KMS-11 (cell line): ENCODE data around the gene TRAF7.

Source experiments
- H2AFZ ChIP-seq: fragments of 200-600 bp; sonication (generic); 2 replicates; pipeline ENCODE4 v1.6.1; 2016; ENCODE audit warnings: antibody characterized with exemption, mixed run types, low read depth
- H3K27ac ChIP-seq: fragments of 200-600 bp; sonication (generic); 2 replicates; pipeline ENCODE4 v1.6.1; 2016; ENCODE audit warnings: mild to moderate bottlenecking, mixed run types
- H3K27me3 ChIP-seq: fragments of 200-600 bp; sonication (generic); 2 replicates; pipeline ENCODE4 v1.6.1; 2017; ENCODE audit warnings: mild to moderate bottlenecking, low read depth, mixed run types, moderate library complexity; ENCODE audit not compliant: insufficient read depth
- H3K36me3 ChIP-seq: fragments of 200-600 bp; sonication (generic); 2 replicates; pipeline ENCODE4 v1.6.1; 2017; ENCODE audit warnings: mild to moderate bottlenecking, mixed run types; ENCODE audit not compliant: insufficient read depth
- H3K4me1 ChIP-seq: fragments of 200-600 bp; sonication (generic); 2 replicates; pipeline ENCODE4 v1.6.1; 2016; ENCODE audit warnings: mild to moderate bottlenecking, low read depth, mixed run types; ENCODE audit not compliant: poor library complexity, severe bottlenecking
- H3K4me2 ChIP-seq: fragments of 200-600 bp; sonication (generic); 2 replicates; pipeline ENCODE4 v1.7.0; 2016; ENCODE audit warnings: mild to moderate bottlenecking, mixed run types
- H3K4me3 ChIP-seq: fragments of 200-600 bp; sonication (generic); IDR thresholded peaks from 2 replicates; pipeline ENCODE4 v1.6.1; 2017; ENCODE audit warnings: low read depth, low read length, mixed read lengths; ENCODE audit not compliant: insufficient read depth
- H3K79me2 ChIP-seq: fragments of 200-600 bp; sonication (generic); 2 replicates; pipeline ENCODE4 v1.6.1; 2016; ENCODE audit warnings: low read depth, mixed run types; ENCODE audit not compliant: insufficient read depth
- H3K9ac ChIP-seq: fragments of 200-600 bp; sonication (generic); 2 replicates; pipeline ENCODE4 v1.6.1; 2016; ENCODE audit warnings: mild to moderate bottlenecking, mixed run types
- H4K20me1 ChIP-seq: fragments of 200-600 bp; sonication (generic); 2 replicates; pipeline ENCODE4 v1.6.1; 2016; ENCODE audit warnings: mild to moderate bottlenecking, mixed run types; ENCODE audit not compliant: insufficient read depth
- CTCF ChIP-seq: fragments of 200-600 bp; sonication (generic); conservative IDR thresholded peaks from 2 replicates; pipeline ENCODE4 v1.6.1; 2017; ENCODE audit warnings: low read depth, mild to moderate bottlenecking, antibody characterized with exemption, low read length, moderate library complexity, mixed read lengths

The TRAF7 gene

GRCh38 chr16:2176047-2176446, 20.5 kb downstream of the TRAF7 start:
- H3K4me2 ChIP-seq, result no peak overlapping the region
- H3K36me3 ChIP-seq, result peaks cover 6% of the 10 kb centered on the region; the same call in 1 of the 2 replicates
- TF ChIP-seq CTCF, result no peak
- H3K9ac ChIP-seq, result no peak overlapping the region
- H3K4me3 ChIP-seq, result no peak overlapping the region
- H3K27ac ChIP-seq, result no peak overlapping the region
- no peaks in the 10 kb centered on the region for H3K4me1 ChIP-seq
- H4K20me1 ChIP-seq, result no peaks in the 10 kb centered on the region
- no peaks in the 10 kb centered on the region for H3K79me2 ChIP-seq
- H2AFZ ChIP-seq, result no peak overlapping the region
- H3K27me3 ChIP-seq, result no peaks in the 10 kb centered on the region

DNA sequence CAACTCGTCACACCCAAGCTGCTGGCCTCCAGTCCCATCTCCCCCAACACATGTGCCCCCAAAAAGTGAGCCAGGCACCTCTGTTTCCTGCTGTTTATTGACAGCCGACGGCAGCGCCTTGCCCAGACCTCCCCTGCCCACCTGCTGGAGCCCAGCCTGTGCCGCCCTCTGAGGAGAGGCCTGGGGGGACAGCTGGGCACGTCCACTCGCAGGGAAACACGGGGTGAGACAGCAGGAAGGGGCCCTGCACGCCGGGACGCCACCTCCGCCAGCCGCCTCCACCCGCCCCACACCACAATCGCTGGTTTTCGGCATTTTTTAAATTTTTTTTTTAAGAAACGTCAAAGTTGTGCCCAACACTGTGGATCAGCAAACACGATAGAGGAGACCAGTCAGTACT, 21.5 kb downstream of the TRAF7 start:
- H4K20me1 ChIP-seq, result no peaks in the 10 kb centered on the region
- no peak overlapping the region for H3K9ac ChIP-seq
- H3K79me2 ChIP-seq, result no peaks in the 10 kb centered on the region
- no peak overlapping the region for H2AFZ ChIP-seq
- H3K27me3 ChIP-seq, result no peaks in the 10 kb centered on the region
- H3K27ac ChIP-seq, result no peak overlapping the region
- no peaks in the 10 kb centered on the region for H3K4me1 ChIP-seq
- H3K36me3 ChIP-seq, result peaks cover 6% of the 10 kb centered on the region; the same call in 1 of the 2 replicates
- no peak overlapping the region for H3K4me2 ChIP-seq
- no peak overlapping the region for H3K4me3 ChIP-seq
- no peak for TF ChIP-seq CTCF

DNA sequence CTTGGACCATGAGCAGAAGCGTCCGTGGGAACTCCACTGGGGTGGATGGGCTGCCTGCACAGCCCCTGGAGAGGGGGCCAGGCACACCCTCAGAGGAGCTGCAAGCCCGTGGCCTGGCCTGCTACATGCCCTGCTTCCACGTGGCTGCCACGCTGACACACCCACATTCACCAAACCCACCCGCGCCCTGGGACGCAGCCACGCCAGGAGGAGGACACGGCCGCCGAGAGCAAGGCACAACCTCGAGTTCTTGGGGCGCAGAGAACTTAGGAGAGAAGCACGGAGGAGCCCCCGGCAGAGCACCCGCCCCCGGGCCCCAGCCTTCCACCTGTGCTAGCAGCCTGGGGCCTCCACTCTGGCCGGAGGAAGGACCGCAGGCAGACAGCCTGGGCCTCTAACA, 22.0 kb downstream of the TRAF7 start:
- Histone ChIP-seq H3K9ac (no peak overlapping the region), H4K20me1 (no peaks in the 10 kb centered on the region), H2AFZ (no peak overlapping the region), H3K79me2 (no peaks in the 10 kb centered on the region), H3K36me3 (peaks cover 6% of the 10 kb centered on the region; the same call in 1 of the 2 replicates), H3K27ac (no peak overlapping the region), H3K4me3 (no peak overlapping the region), H3K27me3 (no peaks in the 10 kb centered on the region), H3K4me2 (no peak overlapping the region), H3K4me1 (no peaks in the 10 kb centered on the region)
- no peak for TF ChIP-seq CTCF

- peaks cover 6% of the 10 kb centered on the region; the same call in 1 of the 2 replicates for H3K36me3 ChIP-seq
- TF ChIP-seq CTCF, result no peak
- no peak overlapping the region for H3K4me2 ChIP-seq
- H2AFZ ChIP-seq, result no peak overlapping the region
- H3K9ac ChIP-seq, result no peak overlapping the region
- H3K4me1 ChIP-seq, result no peaks in the 10 kb centered on the region
- H4K20me1 ChIP-seq, result no peaks in the 10 kb centered on the region
- no peak overlapping the region for H3K27ac ChIP-seq
- H3K4me3 ChIP-seq, result no peak overlapping the region
- no peaks in the 10 kb centered on the region for H3K79me2 ChIP-seq
- no peaks in the 10 kb centered on the region for H3K27me3 ChIP-seq
Measured at GRCh38 chr16:2178321-2179106, 22.9 kb downstream of the TRAF7 start.
